GM19023 (cell line): Measurements from ENCODE around the gene FBP1.
A peak's percentile ranks its signal among the peaks of the same experiment; 100 is the strongest.
"Not testable (repeated sequence)": the region's sequence is repeated elsewhere in the genome, so short reads cannot be mapped to it uniquely, and the experiment has no call there.

Experiments
- ATAC-seq: cut with Tn5 transposase; IDR thresholded peaks from one replicate; pipeline ENCODE4 v1.9.1; 2021; ENCODE audit warnings: mild to moderate bottlenecking, moderate library complexity; ENCODE audit not compliant: unreplicated experiment

FBP1 gene

GRCh38 chr9:94622087-94622800 is 17.1 kb downstream of the FBP1 start:
- ATAC-seq, result no peak

- ATAC-seq, result no peak
These were observed 20.3 kb downstream of the FBP1 start for GRCh38 chr9:94619026-94619425.

DNA sequence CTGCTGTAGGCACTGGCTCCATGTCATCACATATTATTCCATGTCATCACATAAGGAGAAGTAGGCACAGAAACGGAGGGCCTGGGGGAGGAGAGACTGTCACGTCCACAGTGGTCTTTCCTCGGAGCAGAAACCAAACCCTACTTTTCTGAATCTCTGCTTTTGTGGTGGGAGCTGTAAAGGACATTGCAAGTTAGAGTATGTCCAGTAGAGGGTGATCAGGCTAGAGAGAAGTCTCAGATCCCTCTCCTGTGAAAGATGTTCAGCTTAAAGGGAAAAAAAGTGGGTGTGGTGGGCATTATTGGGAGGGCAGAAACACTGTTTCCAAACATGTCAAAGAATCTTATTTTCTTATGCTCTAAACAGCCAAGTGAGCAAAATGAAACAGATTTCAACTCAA is 26.3 kb downstream of the FBP1 start:
- no peak for ATAC-seq

GRCh38 chr9:94612071-94612470 is 27.2 kb downstream of the FBP1 start:
- ATAC-seq, result no peak

GRCh38 chr9:94611638-94612068 is 27.7 kb downstream of the FBP1 start:
- no peak for ATAC-seq

DNA sequence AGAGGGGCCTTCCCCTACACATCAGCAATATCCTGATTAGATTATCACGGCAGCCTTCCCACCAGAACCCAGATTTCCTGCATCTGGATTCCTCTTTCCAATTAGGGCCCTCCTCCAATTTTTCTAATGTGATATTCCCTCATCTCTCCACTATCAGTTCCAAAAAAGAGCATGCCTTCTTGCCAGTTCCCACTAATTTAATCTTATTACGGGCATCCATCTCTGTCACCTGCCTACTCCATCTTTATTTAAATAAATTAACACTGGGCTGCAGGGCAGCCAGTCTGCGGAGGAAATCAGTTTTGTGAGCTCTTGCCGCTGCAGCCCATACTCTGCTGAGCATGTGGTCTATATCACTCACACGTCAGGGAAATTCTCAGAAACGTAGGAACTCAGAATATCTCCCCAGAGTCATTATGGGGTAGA is 29.1 kb downstream of the FBP1 start:
- no peak for ATAC-seq

- no peak for ATAC-seq
These were observed 32.0 kb downstream of the FBP1 start for GRCh38 chr9:94607423-94607691.

- ATAC-seq, result no peak
These were observed 32.5 kb downstream of the FBP1 start for GRCh38 chr9:94606646-94607422.

DNA sequence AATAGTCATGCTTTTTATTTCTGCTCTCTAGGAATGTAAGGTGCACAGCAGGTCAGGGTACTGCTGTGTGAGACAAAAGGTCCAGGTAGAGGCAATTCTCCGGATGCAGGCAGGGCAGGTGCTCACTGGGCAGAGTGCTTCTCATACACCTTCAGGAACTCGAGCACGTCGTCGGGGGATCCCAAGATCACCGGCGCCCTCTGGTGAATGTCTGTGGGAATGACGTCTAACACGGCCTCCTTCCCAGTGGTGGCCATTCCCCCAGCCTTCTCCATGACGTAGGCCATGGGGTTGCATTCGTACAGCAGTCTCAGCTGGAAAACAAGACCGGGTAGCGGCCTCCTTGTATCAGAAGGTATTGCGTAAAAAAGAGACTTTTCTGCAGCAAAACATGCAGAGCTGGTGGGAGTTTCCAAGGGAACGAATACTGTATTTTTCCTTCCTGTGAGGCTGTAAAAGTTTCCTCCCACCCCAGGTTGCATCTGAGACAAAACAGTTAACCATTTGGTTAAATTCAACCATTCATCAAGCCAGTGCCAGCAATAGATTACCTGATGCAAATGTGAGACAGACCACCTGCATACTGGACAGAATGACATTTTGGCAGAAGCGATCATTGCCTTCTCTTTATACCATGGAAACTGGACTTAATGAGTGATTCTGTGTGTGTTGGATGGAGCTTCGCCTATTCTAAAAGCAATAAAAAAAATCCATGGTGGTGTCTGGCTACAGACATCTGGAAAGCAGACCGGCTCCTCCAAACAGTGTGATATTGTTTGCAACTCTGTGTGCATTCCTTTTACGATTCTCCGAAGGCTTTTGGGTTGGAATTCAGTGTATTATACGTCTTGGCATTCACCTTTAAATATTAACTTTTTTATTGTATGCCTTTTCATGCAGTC is 35.8 kb downstream of the FBP1 start:
- peak; percentile 71 for ATAC-seq

- ATAC-seq, result no peak
These were observed 36.7 kb downstream of the FBP1 start for GRCh38 chr9:94602666-94603065.

DNA sequence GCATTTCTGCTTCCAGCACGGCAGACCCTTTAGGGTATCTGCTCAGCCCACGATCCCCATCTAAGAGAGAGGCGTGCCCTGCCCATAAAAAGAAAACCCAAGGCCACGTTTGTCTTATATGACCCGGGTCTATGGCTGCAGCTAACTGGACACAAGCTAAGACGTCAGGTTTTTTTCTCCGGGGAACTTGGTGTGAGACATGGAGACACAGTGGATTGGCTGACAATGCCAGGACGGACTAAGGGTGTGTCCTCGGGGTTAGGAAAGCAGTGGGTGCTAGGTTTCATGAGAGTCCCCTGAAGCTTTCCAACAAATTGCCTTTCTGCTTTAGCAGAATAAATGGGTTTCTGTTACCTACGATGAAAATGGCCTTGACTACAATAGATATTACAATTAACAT is 38.6 kb downstream of the FBP1 start:
- ATAC-seq, result no peak

DNA sequence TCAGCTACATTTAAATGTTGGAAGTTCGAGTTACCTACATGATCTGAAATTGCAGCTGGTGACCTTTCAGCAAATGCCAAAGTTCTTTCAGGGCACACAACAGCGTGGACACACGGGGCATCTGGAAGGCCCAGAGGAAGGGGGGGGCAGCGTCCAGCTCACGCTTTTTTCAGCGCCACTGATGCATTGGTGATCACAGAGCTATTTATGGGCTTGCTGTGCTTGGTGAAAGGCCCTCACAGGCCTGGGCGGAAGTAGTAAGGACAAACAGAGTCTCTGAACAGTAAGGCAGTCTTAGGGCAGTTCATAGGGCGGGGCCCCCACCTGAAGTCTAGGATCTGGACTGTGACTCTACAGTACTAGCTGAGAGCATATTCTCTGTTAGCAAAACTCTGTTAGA is 39.1 kb downstream of the FBP1 start:
- no peak for ATAC-seq

DNA sequence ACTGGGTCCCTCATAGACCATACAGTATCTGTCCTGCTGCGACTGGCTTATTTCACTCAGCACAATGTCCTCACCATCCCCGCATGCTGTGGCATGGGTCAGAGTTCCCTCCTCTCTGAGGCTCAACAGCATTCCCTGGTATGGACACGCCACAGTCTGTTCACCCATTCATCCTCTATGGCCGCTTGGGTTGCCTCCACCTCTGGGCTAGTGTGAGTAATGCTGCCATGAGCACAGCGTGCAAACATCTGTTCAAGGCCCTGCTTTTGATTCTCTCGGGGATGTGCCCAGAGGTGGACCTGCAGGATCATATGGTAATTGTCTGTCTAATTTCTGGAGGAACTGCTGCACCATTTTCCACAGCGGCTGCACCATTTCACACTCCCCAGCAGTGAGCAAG is 40.2 kb downstream of the FBP1 start:
- no peak for ATAC-seq

DNA sequence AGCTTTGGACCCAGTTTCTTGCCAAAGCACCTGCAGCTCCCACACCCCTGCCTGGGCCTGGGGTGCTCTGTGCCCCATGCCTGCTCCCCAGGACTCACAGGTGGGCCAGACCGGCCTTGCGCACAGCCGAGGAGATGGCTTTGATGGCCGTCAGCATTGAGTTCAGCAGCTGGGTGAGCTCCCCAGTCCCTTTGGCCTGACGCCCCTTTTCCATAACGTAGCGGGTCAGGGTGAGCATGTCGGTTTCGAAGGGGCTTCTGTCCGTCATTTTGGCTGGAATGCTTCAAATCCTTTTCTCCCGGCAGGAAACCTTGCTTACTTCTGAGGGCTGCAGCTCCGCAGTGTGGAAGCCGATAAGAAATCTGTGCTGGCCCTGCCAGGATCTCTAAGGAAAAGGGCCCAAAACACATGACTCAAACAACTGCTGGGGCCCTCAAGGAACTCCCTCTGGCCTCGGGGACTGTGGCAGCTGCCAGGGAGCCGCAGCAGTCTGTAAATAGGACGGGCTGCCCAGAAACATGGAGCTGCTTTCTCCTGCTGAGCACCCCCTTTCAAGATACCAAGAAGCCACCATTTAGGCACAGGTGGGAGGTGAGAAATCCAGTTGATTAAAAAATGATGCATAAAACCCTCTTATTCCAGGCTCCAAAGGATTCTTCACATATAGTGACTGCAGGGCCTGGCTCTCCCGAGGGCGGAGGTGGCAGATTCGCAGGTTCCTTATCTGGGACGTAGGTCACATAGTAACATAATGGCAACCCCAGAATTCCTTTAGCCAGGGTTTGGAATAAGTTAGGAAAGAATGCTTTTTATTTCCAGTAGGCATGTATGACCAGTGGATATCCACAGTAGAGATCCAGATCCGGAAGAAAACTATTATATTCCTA is 45.6 kb downstream of the FBP1 start, which contains the start of gene FBP2:
FBP2 (minus strand) TSS at position 366 of the 887 bp plus-strand sequence; CDS start at position 268, 98 bp downstream.
- no peak for ATAC-seq

- not testable (repeated sequence) for ATAC-seq
These were observed 46.6 kb downstream of the FBP1 start for GRCh38 chr9:94592683-94593082.

GRCh38 chr9:94591876-94592275 is 47.4 kb downstream of the FBP1 start:
- no peak for ATAC-seq

- ATAC-seq, result not testable (repeated sequence)
These were observed 48.2 kb downstream of the FBP1 start for GRCh38 chr9:94591046-94591545.

- ATAC-seq, result no peak
These were observed 50.6 kb downstream of the FBP1 start for GRCh38 chr9:94588681-94589080.

DNA sequence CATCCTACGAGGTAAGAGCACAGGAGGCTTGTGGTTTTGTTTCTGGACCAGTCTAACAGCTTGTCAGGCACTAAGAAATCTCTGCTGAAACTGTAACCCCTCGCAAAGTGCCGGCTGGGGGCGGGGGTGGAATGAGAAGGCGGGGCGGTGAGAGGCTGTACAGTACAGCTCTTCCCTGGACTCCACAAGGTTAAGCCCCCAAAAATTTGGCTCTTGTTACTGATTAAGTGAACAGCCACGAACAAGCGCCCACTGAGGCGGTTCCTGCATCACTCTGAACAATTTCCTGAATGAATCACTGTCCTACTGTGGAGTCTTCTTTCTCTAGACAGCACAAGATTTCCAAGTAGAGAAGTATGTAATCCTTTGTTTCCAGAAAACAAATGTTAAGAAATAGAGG is 52.5 kb downstream of the FBP1 start:
- ATAC-seq, result no peak

DNA sequence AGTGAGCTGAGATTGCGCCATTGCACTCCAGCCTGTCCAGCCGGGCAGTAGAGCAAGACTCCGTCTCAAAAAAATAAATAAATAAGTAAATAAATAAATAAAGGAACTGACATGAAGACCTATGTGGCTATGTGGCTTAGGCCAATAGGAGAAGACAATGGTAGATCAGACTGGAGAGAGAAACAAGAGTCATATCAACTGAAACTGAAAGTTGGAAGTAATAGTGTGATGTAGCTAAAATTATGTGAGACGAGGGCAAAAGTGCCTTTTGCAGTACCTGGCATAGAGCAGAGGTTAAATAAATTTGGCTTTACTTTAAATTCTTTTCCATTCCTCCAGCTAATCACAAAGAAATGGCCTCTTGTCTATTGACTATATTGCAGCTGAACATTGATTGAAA is 53.0 kb downstream of the FBP1 start:
- no peak for ATAC-seq
